Measurements from ENCODE around the gene ZNF385B. TPM values are rescaled to one million over a fixed set of nuclear protein-coding genes. Genes with fewer than 3 reads are reported as not detected.

Gene ZNF385B
- total RNA-seq, 1 experiment from 2014 or later, result 9.3 TPM

GRCh38 chr2:179850188-179850587 is 11.2 kb downstream of the ZNF385B start:
- Histone ChIP-seq H3K79me2 (ENCODE audit: insufficient read depth, low read length) (no peaks in the 10 kb centered on the region), H2AFZ (ENCODE audit: low read depth, low read length, poor library complexity, severe bottlenecking) (no peak overlapping the region), H3K4me3 (replicated peaks in 1 of 2; ENCODE audit: low read depth in 1 of 2, low read length in 2 of 2) (no peak overlapping the region), H3K27ac (ENCODE audit: low read depth, low read length) (no peak overlapping the region), H3K9me3 (ENCODE audit: control insufficient read depth in 1 of 2, insufficient read depth in 1 of 2, low read depth in 1 of 2, low read length in 2 of 2) (no peaks in the 10 kb centered on the region), H3K9ac (ENCODE audit: low read length) (no peak overlapping the region), H3K4me1 (ENCODE audit: control insufficient read depth in 1 of 2, insufficient read depth in 2 of 2, low read length in 2 of 2) (peaks cover 0 to 5% of the 10 kb centered on the region in 2 experiments; a peak in 1 of 4 replicates), H3K27me3 (ENCODE audit: insufficient read depth, low read length) (no peaks in the 10 kb centered on the region), H3K9me2 (ENCODE audit: insufficient read depth) (no peaks in the 10 kb centered on the region; the same call in 1 of the 2 replicates), H3K4me2 (ENCODE audit: low read length) (peak overlapping the region; percentile 1; the same call in 1 of the 2 replicates), H3K36me3 (ENCODE audit: control insufficient read depth in 1 of 2, insufficient read depth in 2 of 2, low read length in 2 of 2) (no peaks in the 10 kb centered on the region), H4K20me1 (ENCODE audit: insufficient read depth) (no peaks in the 10 kb centered on the region)
- DNase-seq (ENCODE audit: low read depth, low spot score) (no peak), ATAC-seq (peak; percentile 74)
- POLR2A ChIA-PET, result no interaction called here
- intact Hi-C loops (cut with micrococcal nuclease), result no loop called here
- TF ChIP-seq CEBPB (IDR thresholded peaks at IDR 0.05; ENCODE audit: low read depth), result no peak
- no peak for TF ChIP-seq TCF7L2 (IDR thresholded peaks at IDR 0.05; ENCODE audit: borderline replicate concordance, extremely low read depth, insufficient read depth, insufficient read length)
- TF ChIP-seq RAD21 (IDR thresholded peaks at IDR 0.05; ENCODE audit: low read depth), result no peak
- TF ChIP-seq CTCF (IDR thresholded peaks at IDR 0.05 in 2 of 3, conservative IDR thresholded peaks at IDR 0.05 in 1 of 3; ENCODE audit: borderline replicate concordance in 1 of 3, insufficient read depth in 1 of 3, low read depth in 2 of 3, low read length in 2 of 3), result peak in 2 of 3 experiments; percentile 22 to 46; a peak in 3 of 6 replicates
- no peak for TF ChIP-seq YY1 (IDR thresholded peaks at IDR 0.05; ENCODE audit: extremely low read depth, insufficient replicate concordance, low read depth, low read length)
- no peak for TF ChIP-seq POLR2AphosphoS5 (IDR thresholded peaks at IDR 0.05; ENCODE audit: low read depth, low read length)
- TF ChIP-seq EZH2phosphoT487 (IDR thresholded peaks at IDR 0.05; ENCODE audit: borderline replicate concordance), result no peak
- BruUV-seq (replicated peaks), result no TSS peak
- RAD21 ChIA-PET (ENCODE audit: low non-redundant PET in 1 of 2, low total read pairs in 2 of 2, uncharacterized antibody in 2 of 2, unreplicated experiment in 2 of 2), result no interaction called here
- CTCF ChIA-PET, result interaction anchor here (0.7 to 1.3 kb wide), 3 partner anchors 12 to 16 kb away, joined by 3 read pairs; no protein-coding TSS in a partner anchor

All from HCT116 (cell line).